ENCODE results near the gene RGS6.

The RGS6 gene

DNA sequence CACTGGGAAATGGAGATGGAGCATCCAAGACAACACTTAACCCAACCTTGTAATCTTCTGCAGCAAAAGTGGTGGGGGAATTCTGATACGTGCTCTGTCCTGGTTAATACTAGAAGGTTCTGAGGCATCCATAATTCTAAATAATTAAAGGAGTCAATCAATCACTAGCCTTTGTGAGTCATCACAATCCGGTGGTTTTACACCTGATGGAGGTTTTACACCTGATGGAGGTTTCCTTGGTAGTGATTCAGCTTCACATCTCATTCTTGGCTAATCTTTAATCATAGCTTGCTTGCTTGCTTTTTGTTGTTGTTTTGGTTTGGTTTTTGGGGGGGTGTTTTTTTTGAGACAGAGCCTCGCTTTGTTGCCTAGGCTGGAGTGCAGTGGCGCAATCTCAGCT, 618.3 kb downstream of the RGS6 start:
- no peak for DNase-seq (ENCODE audit: low read depth)

DNA sequence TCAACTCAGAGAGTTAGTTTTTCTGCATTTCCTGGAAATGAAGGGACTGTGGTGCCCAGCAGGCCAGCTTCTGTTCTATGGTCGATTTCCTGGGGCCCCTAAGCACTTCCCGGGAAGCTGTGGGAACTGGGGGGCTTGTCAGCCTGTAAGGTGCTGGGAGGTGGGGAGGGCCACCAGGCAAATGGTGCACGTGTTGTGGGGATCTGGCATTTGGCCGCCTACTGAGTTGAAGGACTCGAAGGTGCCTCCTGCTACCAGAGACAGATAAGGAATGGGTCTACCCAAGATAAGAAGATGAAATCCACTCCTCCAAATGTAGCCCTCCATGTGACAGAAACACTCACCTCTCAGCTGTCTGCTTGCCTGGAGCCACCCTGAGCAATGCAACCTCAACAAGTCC, 620.0 kb downstream of the RGS6 start:
- DNase-seq (ENCODE audit: low read depth), result no peak

DNA sequence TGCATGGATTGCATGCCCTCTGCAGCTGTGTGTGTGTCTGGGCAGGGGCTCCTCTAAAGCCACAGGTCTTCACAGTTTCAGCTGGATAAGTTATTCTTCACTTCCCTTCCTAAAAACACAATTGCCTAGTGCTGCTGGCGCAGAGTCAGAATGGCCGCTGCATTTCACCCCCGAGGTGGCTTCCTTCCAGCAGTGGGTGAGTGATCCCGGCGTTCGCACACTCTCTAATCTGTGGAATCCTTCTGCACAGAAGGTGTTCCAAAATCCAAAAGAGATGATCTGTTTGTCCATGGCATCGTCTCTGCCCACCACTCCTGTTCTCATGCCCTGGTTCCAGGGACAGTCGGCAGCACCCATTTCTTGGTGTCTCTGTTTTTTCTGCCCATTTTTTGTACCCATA, 620.9 kb downstream of the RGS6 start:
- no peak for DNase-seq (ENCODE audit: low read depth)

DNA sequence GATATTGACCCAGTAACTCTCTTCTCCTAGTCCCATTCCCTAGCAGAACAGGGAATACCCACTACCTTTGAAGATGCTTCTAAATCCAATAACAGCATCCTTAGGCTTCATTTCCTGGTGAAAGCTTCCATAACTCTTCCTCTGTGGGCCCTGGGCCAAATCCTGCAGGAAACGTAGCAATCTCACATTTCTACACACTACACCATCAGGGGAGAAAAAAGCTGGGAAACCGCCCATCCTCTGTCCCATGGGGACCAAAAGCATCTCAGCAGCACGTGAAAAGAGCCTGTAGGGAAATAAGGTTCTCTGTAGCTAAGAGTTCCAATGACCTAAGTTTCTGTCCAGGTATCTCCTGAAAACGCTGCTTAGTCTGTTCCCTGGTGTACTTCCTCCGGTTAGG, 621.4 kb downstream of the RGS6 start:
- no peak for DNase-seq (ENCODE audit: low read depth)

DNA sequence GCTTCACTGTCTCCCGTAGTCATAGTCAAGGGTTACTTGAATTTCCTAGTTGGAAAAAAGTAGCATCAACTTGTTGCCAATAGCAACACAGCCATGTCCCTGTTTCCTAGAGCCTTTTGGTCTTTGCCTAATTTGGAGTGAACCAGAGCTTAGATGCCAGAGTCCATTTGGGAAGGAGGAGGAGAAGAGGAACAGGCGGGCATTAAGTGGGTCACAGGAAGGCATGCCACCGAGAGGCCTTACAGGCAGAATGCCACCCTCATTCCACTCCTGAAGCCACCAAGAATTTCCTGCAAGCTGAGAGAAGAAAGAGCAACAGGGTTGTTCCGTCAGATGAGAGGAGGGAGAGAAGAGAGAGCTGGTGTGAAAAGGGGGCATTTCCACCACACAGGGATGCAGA, 622.2 kb downstream of the RGS6 start:
- no peak for DNase-seq (ENCODE audit: low read depth)

DNA sequence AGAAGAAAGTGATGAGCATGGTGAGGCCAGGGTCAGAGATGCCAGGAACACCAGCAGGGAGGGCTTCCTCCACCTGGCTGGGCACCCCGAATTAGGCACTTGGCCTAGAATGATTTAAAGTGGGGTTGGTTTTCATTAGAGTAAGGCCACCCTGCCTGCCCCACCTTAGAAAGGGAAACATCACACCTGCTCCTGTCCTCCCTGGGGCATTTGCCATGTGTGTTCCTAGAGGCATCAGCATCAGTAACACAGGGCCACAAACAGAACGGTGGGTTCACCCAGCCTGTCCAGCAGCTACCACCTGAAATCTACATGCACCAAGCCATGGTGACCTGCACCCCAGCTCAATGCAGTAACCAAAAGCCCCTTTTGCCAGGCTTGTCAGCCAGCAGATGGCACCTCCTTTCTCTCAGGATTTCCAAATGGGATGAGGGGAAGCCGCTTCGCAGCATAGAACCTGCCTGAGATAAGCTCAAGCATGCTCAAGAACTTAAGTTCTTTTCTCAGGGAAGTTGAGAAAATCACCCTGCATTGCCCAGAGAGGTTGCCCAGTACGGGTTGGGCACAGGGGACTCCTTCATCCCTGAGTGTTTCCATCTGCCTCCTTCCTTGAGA, 622.9 kb downstream of the RGS6 start:
- DNase-seq (ENCODE audit: low read depth), result no peak

DNA sequence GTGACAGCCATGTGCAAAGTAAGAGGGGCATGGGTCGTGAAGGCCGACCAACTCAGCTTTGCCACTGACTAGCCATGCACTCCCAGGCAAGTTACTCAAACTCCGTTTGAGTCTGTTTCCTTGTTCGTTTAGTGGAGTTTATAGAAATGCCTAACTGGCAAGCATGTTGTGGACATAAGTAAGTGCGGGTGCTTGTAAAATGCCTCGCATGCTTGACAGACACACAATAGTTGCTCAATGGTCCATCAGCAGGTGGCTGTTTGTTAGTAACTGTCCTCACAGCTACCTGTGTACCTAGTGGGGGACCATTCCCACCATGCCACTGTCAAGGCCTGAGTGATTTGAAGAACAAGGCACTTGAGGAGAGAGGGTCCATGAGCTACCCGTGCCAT, 623.4 kb downstream of the RGS6 start:
- no peak for DNase-seq (ENCODE audit: low read depth)

DNA sequence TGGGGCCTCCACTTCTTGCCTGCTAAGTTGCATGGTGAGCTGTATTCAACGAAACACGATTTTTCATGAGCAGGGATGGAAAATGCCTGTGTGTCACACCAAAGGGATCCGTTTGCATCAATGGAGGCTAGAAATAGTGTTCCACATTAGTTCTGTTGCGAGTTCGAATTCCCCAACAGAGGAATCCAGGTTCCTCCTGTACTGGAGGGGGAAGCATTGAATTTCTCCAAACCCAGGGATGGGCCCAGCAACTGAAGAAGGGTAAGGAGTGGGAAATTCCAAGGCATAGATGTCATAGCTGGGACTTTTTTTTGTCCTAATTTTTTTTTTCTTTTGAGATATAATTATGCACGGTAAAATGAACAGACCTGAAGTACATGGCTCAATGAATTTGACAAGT, 625.4 kb downstream of the RGS6 start:
- DNase-seq (ENCODE audit: low read depth), result no peak

DNA sequence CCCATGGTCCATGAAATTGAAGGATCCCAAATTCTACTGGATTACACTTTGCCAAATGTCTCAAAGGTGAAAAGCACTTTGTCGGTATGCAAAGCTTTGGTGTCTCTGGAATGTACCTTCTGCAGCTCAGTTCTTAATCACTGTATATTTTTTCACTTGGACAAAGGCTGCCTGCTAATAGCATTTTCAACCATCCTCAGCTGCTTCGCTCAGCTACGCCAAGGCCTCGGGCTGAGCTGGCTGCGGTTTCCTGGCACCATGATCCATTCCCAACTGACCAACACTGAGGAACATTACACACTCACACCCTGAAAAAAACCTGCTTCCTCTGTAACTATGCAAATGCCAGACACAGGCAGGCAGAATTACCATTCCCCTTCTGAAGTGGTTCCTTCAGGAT, 626.5 kb downstream of the RGS6 start:
- no peak for DNase-seq (ENCODE audit: low read depth)

DNA sequence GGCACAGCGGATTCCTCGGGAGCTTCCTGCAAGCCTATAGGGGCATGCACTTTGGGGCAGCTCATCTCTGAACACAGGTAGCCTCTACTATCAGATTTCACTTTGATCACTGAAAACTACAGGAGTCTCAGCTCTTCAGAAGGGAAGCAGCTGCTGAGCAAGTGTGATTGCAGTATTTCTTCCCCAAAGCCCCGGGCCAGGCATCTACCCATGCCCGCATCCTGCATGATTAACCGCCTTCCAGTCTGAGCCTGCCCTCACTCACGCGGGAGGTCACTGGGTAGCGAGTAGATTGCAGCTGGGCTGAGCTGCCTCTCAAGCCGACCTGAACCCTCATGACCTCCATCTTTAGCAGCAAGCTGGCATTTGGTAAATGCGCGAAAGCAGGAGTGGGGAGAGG, 627.0 kb downstream of the RGS6 start:
- no peak for DNase-seq (ENCODE audit: low read depth)

DNA sequence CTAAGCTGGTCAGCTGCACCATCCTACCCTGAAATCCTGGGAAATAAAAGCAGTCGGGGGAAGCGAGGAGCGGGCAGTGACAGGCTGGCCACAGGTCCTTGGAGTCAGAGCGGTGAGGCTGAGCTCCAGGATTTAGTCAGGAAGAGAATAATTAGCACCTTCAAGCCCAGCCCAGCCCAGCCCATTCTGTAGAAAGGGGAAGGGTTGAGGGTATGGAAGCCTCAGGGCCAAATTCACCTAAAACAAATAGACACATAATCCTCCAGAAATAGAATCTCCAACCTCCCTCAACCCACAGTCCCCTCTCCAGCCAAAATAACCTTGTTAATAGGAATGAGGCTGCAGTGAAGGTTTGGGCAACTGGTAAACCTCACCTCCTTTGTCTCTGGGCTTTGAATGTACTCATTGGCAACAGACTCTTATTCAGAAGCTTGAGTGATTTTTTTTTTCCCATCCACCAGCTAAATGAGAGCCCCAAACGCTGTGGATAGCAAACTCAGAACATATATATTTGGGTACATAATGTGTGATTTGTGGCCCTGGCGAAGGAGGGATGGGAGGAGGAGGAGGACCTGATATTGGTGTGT, 627.5 kb downstream of the RGS6 start:
- no peak for DNase-seq (ENCODE audit: low read depth)

DNA sequence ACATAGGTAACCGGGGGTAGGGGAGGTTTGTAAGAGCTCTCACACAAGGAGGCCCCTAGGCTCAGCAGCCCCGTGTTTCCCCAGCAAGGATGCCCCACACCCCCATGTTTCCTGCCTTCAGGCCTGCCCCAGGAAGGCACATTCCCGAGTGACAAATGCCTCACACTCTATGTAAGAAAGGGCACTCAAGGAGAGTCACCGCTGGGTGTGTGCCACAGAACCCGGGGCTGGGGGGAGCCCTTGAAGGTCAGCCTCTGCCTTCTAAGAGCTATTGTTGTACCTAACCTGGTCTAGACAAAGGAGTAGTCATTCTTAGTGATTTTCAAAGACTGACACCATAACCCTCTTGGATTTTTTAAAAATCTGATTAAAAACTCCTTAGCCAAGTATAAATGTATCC, 628.1 kb downstream of the RGS6 start:
- DNase-seq (ENCODE audit: low read depth), result no peak

DNA sequence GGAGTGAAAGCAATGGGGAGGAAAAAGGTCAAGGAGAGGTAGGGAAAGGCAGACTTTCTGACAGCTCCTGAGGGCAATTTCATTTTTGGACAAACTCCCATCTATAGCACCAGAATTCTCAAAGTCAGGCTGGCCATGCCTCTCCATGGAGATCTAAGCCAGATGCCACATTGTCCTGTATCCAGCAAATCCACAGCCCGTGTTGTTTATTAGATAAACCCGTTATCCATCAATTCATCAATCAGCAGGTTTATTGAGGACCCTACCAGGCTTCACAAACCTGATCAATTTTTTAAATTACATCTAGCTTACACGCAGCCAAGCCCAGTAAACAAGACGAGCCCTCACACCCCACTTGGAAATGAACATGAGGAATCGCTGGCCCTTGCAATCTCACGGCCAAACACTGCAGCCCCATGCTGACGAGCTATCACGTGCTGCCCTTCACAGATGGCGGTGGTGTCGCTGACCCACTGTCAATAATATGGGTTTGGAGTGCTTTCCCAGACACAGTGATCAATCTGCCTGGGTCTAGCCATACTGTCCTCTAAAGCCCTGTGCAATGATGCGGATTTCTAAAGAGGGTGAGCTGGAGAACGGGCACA, 628.8 kb downstream of the RGS6 start:
- no peak for DNase-seq (ENCODE audit: low read depth)

DNA sequence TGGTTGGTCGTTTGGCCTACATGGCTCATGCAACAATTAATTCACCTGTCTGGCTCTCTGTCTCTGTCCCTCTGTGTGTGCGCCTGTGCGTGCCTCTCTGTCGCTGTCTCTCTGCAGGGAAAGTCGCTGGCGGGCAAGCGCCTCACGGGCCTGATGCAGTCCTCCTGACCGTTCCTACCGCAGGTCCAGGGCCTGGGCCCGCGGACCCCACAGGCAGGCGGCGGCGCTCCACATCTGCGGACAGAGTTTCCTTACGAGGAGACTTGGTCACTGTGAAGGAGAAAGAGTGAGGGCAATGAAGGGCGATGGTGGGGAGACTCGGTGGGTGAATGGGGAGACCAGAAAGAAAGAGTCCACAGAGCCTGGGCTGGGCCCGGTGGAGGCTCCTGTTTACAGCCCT, 630.1 kb downstream of the RGS6 start:
- DNase-seq (ENCODE audit: low read depth), result no peak

DNA sequence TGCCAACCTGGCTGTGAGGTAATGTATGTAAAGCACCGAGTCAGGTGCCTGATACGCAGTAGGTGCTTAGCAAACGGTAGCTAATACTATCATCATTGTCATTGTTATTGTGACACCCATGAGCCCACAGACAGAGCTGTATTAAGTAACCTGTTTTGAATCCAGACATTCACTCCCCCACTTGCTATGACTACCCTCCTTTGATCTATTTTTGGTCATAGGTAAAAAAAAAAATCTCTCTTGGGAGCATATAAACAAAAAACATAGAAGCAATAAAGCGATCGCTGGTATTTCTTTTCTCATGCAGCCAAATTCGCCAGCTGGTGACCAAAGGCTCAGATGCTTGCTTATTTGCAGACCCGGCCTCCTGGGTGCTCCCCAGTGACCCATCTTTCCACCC, 631.4 kb downstream of the RGS6 start:
- DNase-seq (ENCODE audit: low read depth), result no peak

DNA sequence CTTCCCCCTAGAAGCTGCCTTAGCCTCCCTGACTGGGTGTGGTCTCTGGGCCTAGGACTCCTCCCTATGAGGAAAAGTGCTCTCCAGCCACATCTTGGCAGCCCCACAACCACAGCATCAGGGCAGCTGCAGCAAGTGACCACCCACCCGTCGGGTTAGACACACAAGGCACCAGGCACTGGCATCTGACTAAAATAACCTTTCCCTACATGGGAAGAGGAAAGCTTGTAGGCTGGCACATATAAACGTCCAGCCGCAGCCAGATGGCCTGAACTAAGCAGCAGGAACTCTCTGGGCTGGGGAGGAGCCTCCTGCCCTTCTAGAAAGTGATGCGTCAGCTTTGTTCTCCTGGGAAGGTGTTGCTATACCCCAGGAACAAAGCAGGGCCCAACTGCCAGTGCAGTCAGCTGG, 632.9 kb downstream of the RGS6 start:
- DNase-seq (ENCODE audit: low read depth), result no peak

DNA sequence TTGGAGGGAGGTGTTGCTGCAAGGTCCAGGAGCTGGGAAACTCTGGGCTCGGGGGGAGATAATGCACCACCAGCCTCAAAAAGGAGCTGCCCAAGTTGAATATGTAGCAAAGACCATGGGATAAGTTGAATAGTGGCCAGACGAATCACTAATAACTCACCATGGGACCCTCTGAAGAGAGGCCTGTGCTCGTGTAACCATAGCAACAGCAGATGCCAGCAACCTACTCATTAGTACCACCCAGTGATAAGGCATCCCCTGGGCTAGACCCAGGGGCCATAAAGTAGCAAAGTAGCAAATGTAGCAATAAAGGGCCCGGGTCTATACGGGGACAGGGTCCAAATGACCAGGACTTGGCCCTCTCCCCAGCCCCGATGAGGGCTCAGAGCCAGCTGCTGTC, 633.7 kb downstream of the RGS6 start:
- DNase-seq (ENCODE audit: low read depth), result no peak

DNA sequence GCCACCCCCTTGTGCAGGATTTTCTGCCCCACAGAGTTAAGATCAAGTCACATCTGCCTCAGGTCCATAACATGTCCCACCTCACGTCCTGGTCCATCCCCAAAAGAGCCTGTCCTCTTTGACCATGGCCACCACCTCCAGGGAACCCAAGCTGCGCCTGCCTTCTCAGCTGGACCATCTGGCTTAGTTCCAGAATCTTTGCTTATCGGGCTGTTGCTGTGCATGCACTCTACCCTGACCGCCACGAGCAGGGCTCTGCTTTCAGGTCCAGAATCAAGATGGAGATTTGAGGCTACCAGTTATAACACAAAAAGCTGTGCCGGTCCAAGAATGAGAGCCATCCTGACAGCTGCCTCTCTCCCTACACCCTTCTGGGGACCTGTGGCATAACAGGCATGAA, 635.0 kb downstream of the RGS6 start:
- DNase-seq (ENCODE audit: low read depth), result no peak

DNA sequence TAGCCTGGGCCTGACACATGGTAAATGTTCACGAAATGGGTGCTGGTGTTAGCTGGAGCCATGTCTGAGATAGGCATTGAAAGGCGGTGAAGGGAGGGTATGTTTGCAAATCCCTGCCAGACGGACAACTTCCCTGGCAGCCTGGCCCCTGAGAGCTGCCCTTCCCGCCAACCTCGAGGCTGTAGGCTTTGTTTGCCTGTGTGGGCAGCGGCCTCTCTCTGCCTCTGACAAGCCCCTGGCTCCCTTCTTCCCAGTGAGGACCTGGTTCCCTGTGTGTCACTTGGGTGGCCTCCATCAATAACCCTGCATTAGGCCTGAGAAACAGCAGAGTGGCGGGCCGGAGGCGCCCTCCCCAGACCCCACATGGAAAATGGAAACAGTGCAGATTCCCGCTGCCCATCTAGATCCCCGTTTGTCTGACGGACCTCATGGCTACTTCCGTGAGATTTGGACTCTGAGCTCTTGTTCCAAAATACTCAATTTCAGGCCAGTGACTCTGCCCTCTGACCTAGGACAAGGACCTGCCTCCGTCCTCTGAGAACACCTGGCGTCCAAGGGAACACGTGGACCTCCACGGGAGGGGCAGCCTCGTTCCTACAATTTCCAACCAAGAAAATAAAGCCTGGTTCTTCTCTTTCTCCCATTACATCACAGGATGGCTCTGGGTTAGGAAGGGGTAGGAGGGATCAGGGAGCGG, 636.2 kb downstream of the RGS6 start:
- DNase-seq (ENCODE audit: low read depth), result no peak

DNA sequence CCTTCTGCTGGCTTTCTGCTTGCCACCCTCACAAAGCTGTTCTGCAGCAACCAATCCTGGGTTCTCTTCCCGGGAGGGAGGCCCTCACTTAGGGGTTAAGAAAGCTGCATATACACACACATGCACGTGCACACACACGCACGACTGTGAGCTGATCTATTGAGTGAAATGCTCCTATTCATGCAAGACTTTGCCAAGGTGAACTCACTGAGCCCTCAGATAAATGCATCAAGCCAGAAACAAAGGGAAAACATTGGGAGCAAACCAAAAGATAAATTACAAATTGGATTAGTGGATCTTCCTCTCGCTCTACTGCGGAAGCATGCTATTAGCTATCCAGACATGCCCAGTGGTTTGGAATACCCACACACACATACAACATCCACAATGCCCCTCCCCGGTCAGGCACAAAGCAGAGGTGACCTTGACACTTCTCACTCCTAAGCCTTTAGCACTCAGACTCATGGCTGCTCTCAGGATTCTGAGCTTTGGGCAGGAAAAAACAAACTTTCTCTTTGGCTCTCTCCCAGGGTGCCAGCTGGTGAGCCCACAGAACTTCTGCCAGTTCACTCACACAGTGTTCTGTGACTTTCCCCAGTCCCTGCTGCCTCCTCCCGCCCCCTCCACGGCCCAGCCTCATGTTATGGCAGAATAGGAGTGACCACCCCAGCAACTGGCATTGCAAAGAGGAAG, 641.6 kb downstream of the RGS6 start:
- DNase-seq (ENCODE audit: low read depth), result no peak

DNA sequence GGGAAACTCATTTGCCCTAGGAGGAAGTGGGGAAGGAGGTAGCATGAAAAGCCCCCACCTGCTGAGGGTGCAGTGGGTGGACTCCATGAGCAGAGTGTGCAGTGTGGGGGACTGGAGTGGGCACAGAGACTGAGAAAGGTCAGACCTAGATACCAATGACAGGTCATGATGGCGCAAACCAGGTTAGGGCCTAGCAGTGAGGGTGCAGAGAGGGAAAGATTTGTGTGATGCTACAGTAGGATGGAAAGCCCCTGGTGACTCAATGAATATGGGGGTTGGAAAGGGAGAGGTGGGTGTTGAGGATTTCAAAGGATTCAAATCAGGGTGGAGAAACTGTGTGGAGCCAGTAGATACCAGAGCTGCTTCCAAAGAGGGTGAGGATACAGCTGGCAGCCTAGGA, 642.5 kb downstream of the RGS6 start:
- no peak for DNase-seq (ENCODE audit: low read depth)

DNA sequence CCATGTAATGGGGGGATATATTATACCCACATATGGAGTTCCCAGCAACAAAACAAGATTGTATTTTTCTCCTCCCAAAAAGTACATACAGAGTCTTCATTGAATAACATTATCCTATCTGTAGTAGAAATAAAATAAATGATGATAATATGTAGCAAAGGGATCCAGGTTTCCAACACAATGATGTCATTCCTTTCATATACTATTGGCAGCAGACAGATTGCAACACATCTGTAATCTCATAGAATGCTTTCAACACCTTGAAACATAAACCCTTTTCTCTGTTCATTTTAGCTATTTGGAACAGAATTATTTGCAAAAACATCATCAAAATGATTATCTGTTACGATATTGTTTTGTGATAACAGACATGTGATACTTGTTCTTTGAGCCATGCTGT, 644.0 kb downstream of the RGS6 start:
- DNase-seq (ENCODE audit: low read depth), result no peak

DNA sequence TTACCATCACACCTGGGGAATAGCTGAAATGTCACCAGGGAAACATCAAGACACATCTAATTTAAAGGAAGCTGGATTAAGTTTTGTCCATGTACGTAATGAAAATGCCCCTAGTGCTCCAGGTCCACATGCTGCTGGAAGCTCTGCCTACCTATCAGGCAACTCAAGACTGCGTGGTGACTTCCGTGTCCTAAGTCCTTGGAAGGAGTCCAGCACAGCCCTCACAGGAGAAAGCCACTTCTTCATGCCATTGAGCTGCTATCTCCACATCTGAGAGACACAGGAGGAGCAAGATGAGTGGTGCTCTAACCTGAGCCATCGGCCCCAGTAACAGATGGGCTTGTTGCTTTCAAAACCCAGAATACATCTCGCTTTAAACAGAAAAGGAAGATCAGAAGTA, 645.3 kb downstream of the RGS6 start:
- no peak for DNase-seq (ENCODE audit: low read depth)

Data from HS-27A (cell line).